GM12878 (cell line): Measurements from ENCODE around the gene PTPRM. TPM values are rescaled to one million over a fixed set of nuclear protein-coding genes. Genes with fewer than 3 reads are reported as not detected.

Experiments used
- ATAC-seq: fragments of 200-7000 bp; cut with Tn5 transposase; 3 replicates; pipeline ENCODE4 v1.9.1; 2020; ENCODE audit warnings: mild to moderate bottlenecking, moderate library complexity
- BruUV-seq: library from RNA; stranded (reverse); fragments of 400-500 nt; replicated peaks from 2 replicates; lab custom pipeline; 2021; lab: Mats Ljungman, UMichigan
- CTCF ChIA-PET: fragments of 300-600 bp; sonication (Branson Sonifier 250); formaldehyde crosslinking; extraction: SDS; loops from one replicate; lab custom pipeline; 2021; ENCODE audit warnings: inconsistent platforms; lab: Yijun Ruan, JAX
- POLR2A ChIA-PET: fragments of 350-600 bp; formaldehyde crosslinking; extraction: SDS; loops from one replicate; lab custom pipeline; 2021; ENCODE audit warnings: inconsistent platforms; lab: Charles Lee
- RAD21 ChIA-PET: fragments of 300-600 bp; sonication (Branson Sonifier 250); formaldehyde crosslinking; loops from one replicate; lab custom pipeline; 2023; ENCODE audit warnings: antibody characterized with exemption; ENCODE audit not compliant: unreplicated experiment; lab: Charles Lee
- SMC1A ChIA-PET: fragments of 300-600 bp; sonication (Branson Sonifier 250); formaldehyde crosslinking; loops from one replicate; lab custom pipeline; 2023; ENCODE audit not compliant: unreplicated experiment, uncharacterized antibody; lab: Charles Lee
- DNase-seq: peaks from one replicate; pipeline ENCODE4 v3.0.0-alpha.2; 2011; ENCODE audit warnings: low read depth, low spot score
- FAIRE-seq: peaks from 3 replicates; lab custom pipeline; 2011; peaks lifted over from hg19 to GRCh38; lab: Jason Lieb, UNC
- H2AFZ ChIP-seq: 2 replicates; pipeline ENCODE4 v1.6.0; 2011; ENCODE audit warnings: low read depth, low read length, control low read depth; ENCODE audit not compliant: control insufficient read depth
- H3K27ac ChIP-seq: 2 replicates; pipeline ENCODE4 v1.5.1; 2011; ENCODE audit warnings: control low read depth; ENCODE audit not compliant: control insufficient read depth, insufficient read depth
- H3K27me3 ChIP-seq, 2 experiments: replicated peaks in 1 of 2; 2 replicates each; pipeline versions ENCODE4 v1.6.0 to v1.6.1; 2011; ENCODE audit warnings: low read length in 1 of 2; ENCODE audit not compliant: control insufficient read depth in 2 of 2, insufficient read depth in 2 of 2
- H3K36me3 ChIP-seq, 2 experiments: 2 replicates each; pipeline ENCODE4 v1.5.1; 2011; ENCODE audit warnings: low read length in 1 of 2; ENCODE audit not compliant: control insufficient read depth in 2 of 2, insufficient read depth in 2 of 2
- H3K4me1 ChIP-seq: 2 replicates; pipeline ENCODE4 v1.6.1; 2011; ENCODE audit warnings: mild to moderate bottlenecking, low read length, moderate library complexity, mixed read lengths; ENCODE audit not compliant: control insufficient read depth, insufficient read depth
- H3K4me2 ChIP-seq: 2 replicates; pipeline ENCODE4 v1.6.0; 2011; ENCODE audit warnings: control low read depth; ENCODE audit not compliant: control insufficient read depth, insufficient read depth
- H3K4me3 ChIP-seq: fragments of 200-600 bp; sonication (generic); 2 replicates; pipeline ENCODE4 v1.5.1; 2016
- H3K79me2 ChIP-seq: 2 replicates; pipeline ENCODE4 v1.6.0; 2011; ENCODE audit warnings: low read length; ENCODE audit not compliant: control insufficient read depth, insufficient read depth
- H3K9ac ChIP-seq: 2 replicates; pipeline ENCODE4 v1.8.0; 2011; ENCODE audit warnings: low read length, control low read depth, mixed read lengths; ENCODE audit not compliant: control insufficient read depth, insufficient read depth
- H3K9me3 ChIP-seq: replicated peaks from 3 replicates; pipeline ENCODE4 v1.5.1; 2011; ENCODE audit warnings: mild to moderate bottlenecking, low read length; ENCODE audit not compliant: control insufficient read depth, insufficient read depth
- H4K20me1 ChIP-seq: 2 replicates; pipeline ENCODE4 v1.6.0; 2011; ENCODE audit not compliant: control insufficient read depth, insufficient read depth
- CHD1 ChIP-seq: IDR thresholded peaks from 2 replicates; pipeline ENCODE4 v1.6.1; 2012; ENCODE audit warnings: low read depth, low read length, improper control_type of control experiment
- CREM ChIP-seq: IDR thresholded peaks from 2 replicates; pipeline ENCODE4 v1.6.1; 2014; ENCODE audit warnings: antibody characterized with exemption, low read depth
- GABPA ChIP-seq: IDR thresholded peaks from 2 replicates; pipeline ENCODE4 v1.6.1; 2014; ENCODE audit warnings: antibody characterized with exemption, low read depth, mild to moderate bottlenecking, inconsistent platforms
- HCFC1 ChIP-seq: fragments of 150-350 bp; IDR thresholded peaks from 2 replicates; pipeline ENCODE4 v1.6.1; 2014; ENCODE audit warnings: low read length
- HDAC6 ChIP-seq: fragments of 200-600 bp; sonication (generic); IDR thresholded peaks from one replicate; pipeline ENCODE4 v1.8.0; 2017; ENCODE audit warnings: antibody characterized with exemption; ENCODE audit not compliant: unreplicated experiment
- HDGF ChIP-seq: fragments of 450-650 bp; IDR thresholded peaks from 2 replicates; pipeline ENCODE4 v1.6.1; 2016; ENCODE audit warnings: antibody characterized with exemption
- POLR2AphosphoS5 ChIP-seq: IDR thresholded peaks from 2 replicates; pipeline ENCODE4 v1.6.1; 2011; ENCODE audit warnings: mild to moderate bottlenecking, low read length, inconsistent platforms
- RUNX3 ChIP-seq: IDR thresholded peaks from 2 replicates; pipeline ENCODE4 v1.6.1; 2012; ENCODE audit warnings: low read length, inconsistent platforms
- SRF ChIP-seq, 2 experiments: IDR thresholded peaks; 2 replicates each; pipeline ENCODE4 v1.6.1; 2011; ENCODE audit warnings: low read depth in 2 of 2, low read length in 2 of 2, mild to moderate bottlenecking in 1 of 2, moderate library complexity in 1 of 2
- SUZ12 ChIP-seq: fragments of 200-600 bp; sonication (generic); IDR thresholded peaks from one replicate; pipeline ENCODE4 v1.6.1; 2018; ENCODE audit warnings: antibody characterized with exemption, mild to moderate bottlenecking; ENCODE audit not compliant: unreplicated experiment
- WGBS: methylation state at CpG from one replicate; pipeline ENCODE4 v1.1.6; 2016; ENCODE audit warnings: low lambda C conversion rate; ENCODE audit not compliant: insufficient replicate concordance, insufficient coverage; ENCODE audit errors: missing lambda C conversion rate; 5-methylcytosine and 5-hydroxymethylcytosine counted together
- in situ Hi-C: fragments of 300-500 bp; cut with MboI; formaldehyde crosslinking; loops from 9 replicates; pipeline ENCODE4 v1.14.3; 2018; ENCODE audit warnings: mixed read lengths
- intact Hi-C: fragments of 100-400 bp; cut with micrococcal nuclease; formaldehyde crosslinking; loops from one replicate; pipeline ENCODE4 v1.14.2; 2022; ENCODE audit not compliant: unreplicated experiment
- polyA plus RNA-seq, 11 experiments: library from polyadenylated mRNA; depleted of rRNA in 4 of 11; unstranded in 6 of 11; stranded (reverse) in 5 of 11; fragments of >200 nt; fragmentation: Nextera tagmentation in 4 of 11; fragmentation: Illumina TruSeq in 1 of 11; extraction: Ambion mirVana in 4 of 11; extraction: Trizol in 1 of 11; gene quantifications; 1 replicate in 1 of 11; 2 replicates in 10 of 11; pipeline versions ENCODE4 v1.2.1 to v1.2.3, GENCODE V29; 2011 to 2016; ENCODE audit warnings: inconsistent platforms in 2 of 11, missing spikeins in 2 of 11, low read depth in 1 of 11
- total RNA-seq, 4 experiments: library from RNA; depleted of rRNA in 3 of 4; stranded (reverse); fragments of >200 nt in 3 of 4; fragmentation: Illumina TruSeq in 1 of 4; extraction: Trizol in 1 of 4; gene quantifications; 2 replicates each; pipeline versions ENCODE4 v1.2.1 to v1.2.3, GENCODE V29; 2013 to 2021
- TF ChIP-seq, protein P1 (sequence below): fragments of 450-650 bp; IDR thresholded peaks from 2 replicates; pipeline ENCODE4 v1.6.1; 2014; ENCODE audit warnings: mild to moderate bottlenecking
- TF ChIP-seq, protein P2 (sequence below): fragments of 450-650 bp; IDR thresholded peaks from 2 replicates; pipeline ENCODE4 v1.6.1; 2016; ENCODE audit warnings: mild to moderate bottlenecking

PTPRM gene
- total and polyA plus RNA-seq, 10 of the 15 experiments (the other 5 are each of a cell fraction or from before 2014, with no cell fraction given), result 0.07 to 22.6 (median 0.60) TPM

DNA sequence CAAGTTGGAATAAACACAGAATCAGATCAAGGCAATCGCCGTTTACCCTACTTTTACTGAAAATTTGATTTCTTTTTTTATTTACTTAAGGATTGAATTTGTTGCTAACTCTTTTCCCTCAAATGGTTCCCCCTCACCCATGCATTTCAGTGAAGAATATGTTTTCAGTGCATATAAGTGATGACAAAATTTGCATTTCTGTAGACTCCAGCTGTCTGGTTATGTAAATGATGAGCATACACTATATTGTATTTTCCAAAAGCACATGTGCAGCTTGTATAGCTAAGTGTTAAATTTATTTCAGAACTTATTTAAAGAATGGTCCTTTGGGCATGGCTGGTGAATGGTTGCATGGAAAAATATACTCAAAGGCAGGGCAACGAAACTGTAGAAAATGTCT, 437.7 kb downstream of the PTPRM start:
- Histone ChIP-seq H3K4me3 (no peak overlapping the region), H2AFZ (no peak overlapping the region), H3K36me3 (no peaks in the 10 kb centered on the region), H3K4me2 (no peak overlapping the region), H3K27me3 (no peaks in the 10 kb centered on the region), H3K79me2 (no peaks in the 10 kb centered on the region), H4K20me1 (no peaks in the 10 kb centered on the region), H3K27ac (no peak overlapping the region), H3K4me1 (no peaks in the 10 kb centered on the region), H3K9me3 (no peaks in the 10 kb centered on the region), H3K9ac (no peak overlapping the region)
- ChIA-PET RAD21 (no interaction called here), POLR2A (no interaction called here), CTCF (interaction anchor here (1.0 kb wide), 1 partner anchor 66 kb away, joined by 3 read pairs; no protein-coding TSS in a partner anchor), SMC1A (interaction anchor here (1.0 to 1.7 kb wide), 2 partner anchors 9 to 72 kb away, joined by 3 to 5 read pairs; no protein-coding TSS in a partner anchor)
- DNase-seq (no peak), FAIRE-seq (no peak), ATAC-seq (no peak)
- in situ Hi-C loops (no loop called here), intact Hi-C loops (no loop called here)
- WGBS, result 52% methylated on average over 3 of the region's 3 CpGs
- no peak for TF ChIP-seq RUNX3
- no peak for TF ChIP-seq CREM
- TF ChIP-seq, protein P1, sequence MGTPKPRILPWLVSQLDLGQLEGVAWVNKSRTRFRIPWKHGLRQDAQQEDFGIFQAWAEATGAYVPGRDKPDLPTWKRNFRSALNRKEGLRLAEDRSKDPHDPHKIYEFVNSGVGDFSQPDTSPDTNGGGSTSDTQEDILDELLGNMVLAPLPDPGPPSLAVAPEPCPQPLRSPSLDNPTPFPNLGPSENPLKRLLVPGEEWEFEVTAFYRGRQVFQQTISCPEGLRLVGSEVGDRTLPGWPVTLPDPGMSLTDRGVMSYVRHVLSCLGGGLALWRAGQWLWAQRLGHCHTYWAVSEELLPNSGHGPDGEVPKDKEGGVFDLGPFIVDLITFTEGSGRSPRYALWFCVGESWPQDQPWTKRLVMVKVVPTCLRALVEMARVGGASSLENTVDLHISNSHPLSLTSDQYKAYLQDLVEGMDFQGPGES, result no peak
- TF ChIP-seq HCFC1, result no peak
- TF ChIP-seq, protein P2, sequence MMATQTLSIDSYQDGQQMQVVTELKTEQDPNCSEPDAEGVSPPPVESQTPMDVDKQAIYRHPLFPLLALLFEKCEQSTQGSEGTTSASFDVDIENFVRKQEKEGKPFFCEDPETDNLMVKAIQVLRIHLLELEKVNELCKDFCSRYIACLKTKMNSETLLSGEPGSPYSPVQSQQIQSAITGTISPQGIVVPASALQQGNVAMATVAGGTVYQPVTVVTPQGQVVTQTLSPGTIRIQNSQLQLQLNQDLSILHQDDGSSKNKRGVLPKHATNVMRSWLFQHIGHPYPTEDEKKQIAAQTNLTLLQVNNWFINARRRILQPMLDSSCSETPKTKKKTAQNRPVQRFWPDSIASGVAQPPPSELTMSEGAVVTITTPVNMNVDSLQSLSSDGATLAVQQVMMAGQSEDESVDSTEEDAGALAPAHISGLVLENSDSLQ, result no peak
- TF ChIP-seq GABPA, result no peak
- TF ChIP-seq SRF (IDR thresholded peaks at IDR 0.05; ENCODE audit: low read depth in 2 of 2, low read length in 2 of 2), result no peak
- TF ChIP-seq SUZ12, result no peak
- no peak for TF ChIP-seq HDGF
- no peak for TF ChIP-seq CHD1
- no peak for TF ChIP-seq HDAC6
- TF ChIP-seq POLR2AphosphoS5, result no peak
- BruUV-seq, result no TSS peak
